Measurements from ENCODE around the gene GALNT12.

Gene GALNT12

DNA sequence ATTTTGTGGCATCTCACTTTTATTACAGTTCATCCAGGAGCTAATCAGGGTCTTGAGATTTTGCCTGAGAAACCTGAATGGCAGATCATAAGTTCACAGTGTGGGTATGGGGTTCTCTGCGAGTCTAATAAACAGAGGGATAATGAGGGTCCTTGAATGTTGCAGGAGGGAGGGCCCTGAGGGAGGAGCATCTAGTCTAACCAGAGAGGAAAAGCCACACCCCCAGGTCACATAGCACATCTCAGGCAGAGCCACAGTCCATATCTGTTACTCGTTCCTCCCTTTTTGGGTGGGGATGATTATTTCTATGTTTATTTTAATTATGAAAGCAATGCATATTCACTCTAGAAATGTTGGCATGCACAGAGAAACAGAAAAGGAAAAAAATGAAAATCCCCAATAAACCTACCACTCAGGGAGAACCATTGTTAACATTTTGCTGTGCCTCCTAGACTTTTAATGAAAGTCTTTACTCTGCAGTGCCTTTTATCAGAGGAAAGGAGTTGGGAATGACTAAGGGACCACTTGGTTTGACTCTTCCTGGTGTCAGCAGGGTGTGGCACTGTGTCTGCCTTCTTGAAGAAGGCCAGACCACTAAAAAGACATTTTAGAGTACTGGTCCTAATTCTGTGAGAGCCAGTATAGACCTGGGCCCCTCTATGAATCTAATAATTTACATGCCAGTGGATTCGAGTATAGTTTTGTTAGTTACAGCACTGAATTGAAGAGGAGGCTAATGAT, 2.8 kb downstream of the GALNT12 start:
- in situ Hi-C loops (cut with HindIII; ENCODE audit: low pct_unique_long_range_greater_than_20kb, low sequenced_read_pairs): no loop called here

DNA sequence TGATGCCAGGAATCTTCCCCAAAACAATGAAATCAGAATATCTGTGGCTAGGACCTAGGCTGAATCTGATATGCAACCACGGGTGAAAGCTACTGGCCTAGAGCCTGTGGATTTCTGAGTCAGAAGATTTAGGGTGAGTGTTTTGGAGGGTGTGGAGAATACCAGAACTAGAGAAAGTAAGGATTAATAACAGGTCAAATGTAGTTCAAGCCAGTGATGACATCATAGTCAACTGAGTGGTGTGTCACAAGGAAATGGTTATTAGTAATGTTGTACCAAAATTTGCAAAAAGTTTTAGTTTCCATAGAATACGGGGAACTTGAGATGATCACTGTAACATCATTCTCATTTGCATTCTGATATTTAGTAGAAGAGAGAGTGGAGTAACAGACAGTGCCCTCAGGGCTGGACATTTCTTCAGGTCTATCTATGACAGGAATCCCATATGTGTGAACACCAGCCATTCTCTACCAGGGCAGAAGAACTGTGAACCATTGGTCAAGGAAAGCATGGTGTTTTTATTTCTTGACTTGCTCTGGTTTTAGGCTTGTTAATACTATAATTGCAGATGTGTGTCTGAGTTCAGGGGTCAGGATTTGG, 3.7 kb downstream of the GALNT12 start:
- DNase-seq (ENCODE audit: low read depth in 1 of 2, low spot score in 1 of 2): no peak
- no peak for TF ChIP-seq JUND (IDR thresholded peaks at IDR 0.05; ENCODE audit: low read depth)
- in situ Hi-C loops (cut with HindIII; ENCODE audit: low pct_unique_long_range_greater_than_20kb, low sequenced_read_pairs): no loop called here

More for the DNA sequence above, 2.8 kb downstream of the GALNT12 start:
- TF ChIP-seq JUND (IDR thresholded peaks at IDR 0.05; ENCODE audit: low read depth): no peak
- DNase-seq (ENCODE audit: low read depth in 1 of 2, low spot score in 1 of 2): no peak

DNA sequence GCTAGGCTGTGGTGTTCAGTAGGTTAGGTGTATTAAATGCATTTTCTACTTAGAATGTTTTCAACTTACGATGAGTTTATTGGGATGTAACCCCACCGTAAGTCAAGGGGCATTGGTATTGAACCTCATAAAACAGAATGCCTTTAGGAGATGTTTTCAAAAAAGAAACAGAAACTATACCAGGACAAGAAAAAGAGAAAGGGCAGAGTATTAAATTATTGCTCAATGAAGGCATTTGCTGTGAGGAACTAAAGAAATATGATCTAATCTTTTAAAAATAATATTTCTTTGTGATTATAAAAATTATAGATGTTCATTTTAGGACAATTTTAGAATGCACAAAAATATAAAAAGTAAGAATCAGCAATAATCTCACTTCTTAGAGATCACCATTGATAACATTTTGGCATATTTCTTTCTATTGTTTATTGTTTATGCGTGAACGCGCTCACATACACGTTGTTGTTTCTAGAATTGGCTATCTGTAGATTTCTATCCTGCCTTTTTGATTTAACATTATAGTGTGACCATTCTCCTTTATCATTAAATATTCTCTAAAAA, 8.0 kb downstream of the GALNT12 start:
- in situ Hi-C loops (cut with HindIII; ENCODE audit: low pct_unique_long_range_greater_than_20kb, low sequenced_read_pairs): no loop called here
- TF ChIP-seq JUND (IDR thresholded peaks at IDR 0.05; ENCODE audit: low read depth): no peak

DNA sequence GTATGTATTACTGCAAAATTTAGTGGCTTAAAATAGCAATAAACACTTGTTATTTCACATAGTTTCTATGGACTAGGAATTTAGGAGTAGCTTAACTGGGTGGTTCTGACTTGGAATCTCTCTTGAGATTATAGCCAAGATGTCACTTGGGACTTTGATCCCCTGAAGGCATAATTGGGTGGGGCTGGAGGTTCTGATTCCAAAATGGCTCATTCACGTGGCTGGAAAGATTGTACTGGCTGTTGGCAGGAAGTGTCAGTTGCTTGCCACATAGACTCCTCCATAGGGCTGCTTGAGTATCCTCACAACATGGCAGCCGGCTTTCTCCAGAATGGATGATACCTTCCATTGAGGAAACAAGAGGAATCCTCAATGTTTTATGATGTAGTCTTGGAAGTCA, 11.3 kb downstream of the GALNT12 start:
- no peak for TF ChIP-seq JUND (IDR thresholded peaks at IDR 0.05; ENCODE audit: low read depth)
- in situ Hi-C loops (cut with HindIII; ENCODE audit: low pct_unique_long_range_greater_than_20kb, low sequenced_read_pairs): no loop called here
- no peak for DNase-seq (ENCODE audit: low read depth in 1 of 2, low spot score in 1 of 2)

More for the DNA sequence above, 8.0 kb downstream of the GALNT12 start:
- no peak for DNase-seq (ENCODE audit: low read depth in 1 of 2, low spot score in 1 of 2)

DNA sequence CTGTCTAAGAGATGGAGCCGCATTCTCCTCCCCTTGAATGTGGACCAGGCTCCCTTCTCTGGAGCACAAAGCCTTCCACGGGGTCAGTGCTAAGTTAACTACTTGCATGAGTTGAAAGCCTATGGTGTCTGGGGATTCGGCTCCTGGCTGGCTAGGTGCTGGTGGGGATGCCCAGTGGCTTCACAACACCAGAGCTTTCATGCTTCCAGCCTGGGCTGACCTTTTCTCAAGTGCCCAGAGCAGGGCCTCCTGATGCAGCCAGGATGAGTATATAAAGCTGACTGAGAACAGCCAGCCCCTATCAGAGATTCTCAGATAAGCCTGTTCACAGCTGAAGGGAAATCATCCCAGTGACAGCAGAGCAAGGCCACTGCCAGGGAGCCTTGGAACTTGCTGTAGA, 11.8 kb downstream of the GALNT12 start:
- no peak for TF ChIP-seq JUND (IDR thresholded peaks at IDR 0.05; ENCODE audit: low read depth)
- in situ Hi-C loops (cut with HindIII; ENCODE audit: low pct_unique_long_range_greater_than_20kb, low sequenced_read_pairs): no loop called here

DNA sequence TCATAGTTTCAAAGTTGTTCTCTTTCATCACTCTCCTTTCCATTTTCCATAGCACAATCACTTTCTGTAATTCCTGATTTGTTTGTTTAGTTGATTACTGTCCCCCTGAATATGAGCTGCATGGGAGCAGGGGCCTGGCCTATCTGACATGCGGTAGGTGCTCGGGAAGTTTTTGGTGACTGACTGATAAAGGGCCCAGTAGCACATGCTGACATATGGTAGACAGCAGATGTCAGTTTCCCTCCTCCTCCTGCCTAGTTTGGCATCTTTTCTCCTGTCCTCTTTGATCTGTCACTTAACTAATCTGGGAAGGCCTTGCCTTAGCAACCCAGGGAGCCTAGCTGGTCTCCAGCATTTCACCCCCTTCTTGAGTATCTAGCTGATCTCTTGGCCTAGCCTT, 14.4 kb downstream of the GALNT12 start:
- no peak for DNase-seq (ENCODE audit: low read depth in 1 of 2, low spot score in 1 of 2)
- in situ Hi-C loops (cut with HindIII; ENCODE audit: low pct_unique_long_range_greater_than_20kb, low sequenced_read_pairs): no loop called here
- no peak for TF ChIP-seq JUND (IDR thresholded peaks at IDR 0.05; ENCODE audit: low read depth)

More for the DNA sequence above, 11.8 kb downstream of the GALNT12 start:
- no peak for DNase-seq (ENCODE audit: low read depth in 1 of 2, low spot score in 1 of 2)

DNA sequence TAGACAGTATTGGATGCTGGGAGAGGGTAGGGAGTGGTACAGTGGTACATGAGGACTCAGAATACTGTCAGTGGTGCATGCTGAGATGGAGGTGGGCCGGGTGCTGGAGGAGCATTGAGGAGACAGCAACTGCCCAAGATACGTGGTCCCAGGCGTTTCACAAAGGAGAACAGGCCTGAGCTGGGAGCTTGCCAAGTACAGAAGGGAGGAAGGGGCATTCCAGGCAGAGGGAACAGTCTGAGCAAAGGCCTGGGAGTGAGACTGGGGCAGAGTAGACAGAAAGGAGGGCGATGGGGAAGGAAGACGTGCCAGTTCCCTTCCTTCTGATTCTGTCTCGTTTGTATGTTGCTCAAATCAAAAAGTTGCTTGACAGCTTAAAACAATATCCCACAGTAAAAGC, 15.2 kb downstream of the GALNT12 start:
- no peak for TF ChIP-seq JUND (IDR thresholded peaks at IDR 0.05; ENCODE audit: low read depth)
- in situ Hi-C loops (cut with HindIII; ENCODE audit: low pct_unique_long_range_greater_than_20kb, low sequenced_read_pairs): no loop called here

DNA sequence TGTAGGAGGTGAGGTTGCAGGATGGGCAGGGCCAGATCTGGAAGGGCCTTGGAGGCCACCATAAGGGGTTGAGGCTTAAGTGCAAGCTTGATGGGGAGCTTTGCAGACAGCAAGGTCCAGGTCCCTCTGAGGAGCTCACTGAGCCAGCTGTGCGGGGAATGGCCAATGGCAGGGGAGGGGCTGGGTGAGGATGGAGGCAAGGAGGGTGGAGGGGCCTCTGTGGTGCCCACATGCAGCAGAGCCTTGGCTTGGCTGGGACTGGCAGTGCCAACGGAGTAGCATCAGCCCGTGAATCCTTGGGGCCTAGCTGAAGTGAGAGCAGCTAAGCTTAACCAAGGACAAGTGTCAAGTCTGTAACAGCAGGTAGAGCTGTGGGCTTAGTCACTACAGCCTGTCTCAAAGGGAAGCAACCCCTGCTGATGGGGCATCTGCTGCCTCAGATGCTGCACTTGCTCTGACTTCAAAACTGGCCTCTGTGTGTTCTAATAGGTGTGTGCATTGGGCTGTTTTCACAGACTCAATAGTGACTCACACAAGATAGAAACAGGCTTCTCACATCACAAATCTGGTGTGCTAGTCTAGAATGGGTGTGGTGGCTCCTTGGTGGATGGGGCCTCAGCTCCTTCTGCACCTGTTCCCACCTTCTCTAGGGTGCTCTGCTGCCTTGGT, 16.3 kb downstream of the GALNT12 start:
- TF ChIP-seq JUND (IDR thresholded peaks at IDR 0.05; ENCODE audit: low read depth): no peak
- in situ Hi-C loops (cut with HindIII; ENCODE audit: low pct_unique_long_range_greater_than_20kb, low sequenced_read_pairs): no loop called here
- DNase-seq (ENCODE audit: low read depth in 1 of 2, low spot score in 1 of 2): no peak

More for the DNA sequence above, 15.2 kb downstream of the GALNT12 start:
- DNase-seq (ENCODE audit: low read depth in 1 of 2, low spot score in 1 of 2): no peak

DNA sequence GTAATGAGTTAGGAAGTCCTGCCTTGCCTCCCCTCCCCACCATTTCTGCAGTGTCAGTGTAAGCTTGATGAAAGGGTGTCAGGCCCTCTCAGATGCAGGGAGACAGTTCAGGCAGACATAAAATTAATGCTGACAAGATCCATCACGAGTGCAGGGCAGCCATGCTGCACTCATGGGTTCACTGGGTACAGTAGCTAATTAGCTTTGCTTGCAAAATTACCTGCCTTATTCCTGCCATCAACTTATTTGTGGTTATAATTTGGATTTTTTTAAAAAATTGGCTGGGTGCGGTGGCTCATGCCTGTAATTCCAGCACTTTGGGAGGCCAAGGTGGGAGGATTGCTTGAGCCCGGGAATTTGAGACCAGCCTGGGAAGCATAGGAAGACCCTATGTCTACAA, 17.9 kb downstream of the GALNT12 start:
- in situ Hi-C loops (cut with HindIII; ENCODE audit: low pct_unique_long_range_greater_than_20kb, low sequenced_read_pairs): no loop called here
- TF ChIP-seq JUND (IDR thresholded peaks at IDR 0.05; ENCODE audit: low read depth): no peak
- no peak for DNase-seq (ENCODE audit: low read depth in 1 of 2, low spot score in 1 of 2)

DNA sequence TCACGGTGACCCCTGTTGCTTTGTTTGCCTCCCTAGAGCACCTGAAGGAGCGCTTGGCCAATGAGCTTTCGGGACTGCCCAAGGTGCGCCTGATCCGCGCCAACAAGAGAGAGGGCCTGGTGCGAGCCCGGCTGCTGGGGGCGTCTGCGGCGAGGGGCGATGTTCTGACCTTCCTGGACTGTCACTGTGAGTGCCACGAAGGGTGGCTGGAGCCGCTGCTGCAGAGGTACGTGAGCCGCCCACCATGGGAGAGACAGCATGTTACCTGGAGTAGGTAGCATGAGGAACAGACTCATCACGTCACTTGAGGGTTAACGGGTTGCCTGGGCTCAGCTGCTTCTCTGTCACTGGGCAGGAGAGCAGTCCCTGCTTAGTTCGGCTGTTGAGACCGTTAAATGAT, 19.2 kb downstream of the GALNT12 start:
- in situ Hi-C loops (cut with HindIII; ENCODE audit: low pct_unique_long_range_greater_than_20kb, low sequenced_read_pairs): no loop called here
- TF ChIP-seq JUND (IDR thresholded peaks at IDR 0.05; ENCODE audit: low read depth): no peak

DNA sequence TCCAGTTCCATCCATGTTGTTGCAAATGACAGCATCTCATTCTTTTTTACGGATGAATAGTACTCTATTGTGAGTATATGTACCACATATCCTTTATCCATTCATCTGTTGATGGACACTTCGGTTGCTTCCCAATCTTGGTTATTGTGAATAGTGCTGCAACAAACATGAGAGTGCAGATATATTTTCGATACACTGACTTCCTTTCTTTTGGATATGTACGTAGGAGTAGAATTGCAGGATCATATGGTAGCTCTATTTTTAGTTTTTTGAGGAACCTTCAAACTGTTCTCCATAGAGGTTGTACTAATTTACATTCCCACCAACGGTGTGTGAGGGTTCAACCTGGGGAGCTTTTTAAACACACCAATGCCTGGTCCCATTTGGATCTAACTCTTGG, 22.3 kb downstream of the GALNT12 start:
- in situ Hi-C loops (cut with HindIII; ENCODE audit: low pct_unique_long_range_greater_than_20kb, low sequenced_read_pairs): no loop called here
- no peak for TF ChIP-seq JUND (IDR thresholded peaks at IDR 0.05; ENCODE audit: low read depth)
- no peak for DNase-seq (ENCODE audit: low read depth in 1 of 2, low spot score in 1 of 2)

More for the DNA sequence above, 19.2 kb downstream of the GALNT12 start:
- DNase-seq (ENCODE audit: low read depth in 1 of 2, low spot score in 1 of 2): no peak

DNA sequence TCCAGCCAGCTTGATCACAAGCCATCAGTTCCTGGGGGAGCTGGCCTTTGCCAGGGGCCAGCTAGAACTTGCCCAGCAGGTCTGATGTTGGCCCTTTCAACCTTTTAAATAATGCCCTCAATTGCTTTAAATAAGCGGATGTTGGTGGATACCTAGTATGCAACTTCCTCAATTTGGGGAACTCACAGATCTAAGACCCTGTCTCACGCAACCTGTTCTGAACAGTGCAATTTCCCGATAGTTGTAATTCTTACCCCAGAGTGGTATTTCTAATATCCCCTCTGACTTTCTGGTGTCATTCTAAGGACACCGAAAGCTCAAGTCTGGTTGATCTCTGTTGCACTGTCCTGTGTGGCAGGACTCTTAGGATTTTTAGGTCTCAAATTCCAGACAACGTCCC, 23.1 kb downstream of the GALNT12 start:
- TF ChIP-seq JUND (IDR thresholded peaks at IDR 0.05; ENCODE audit: low read depth): no peak
- DNase-seq (ENCODE audit: low read depth in 1 of 2, low spot score in 1 of 2): no peak
- in situ Hi-C loops (cut with HindIII; ENCODE audit: low pct_unique_long_range_greater_than_20kb, low sequenced_read_pairs): no loop called here

DNA sequence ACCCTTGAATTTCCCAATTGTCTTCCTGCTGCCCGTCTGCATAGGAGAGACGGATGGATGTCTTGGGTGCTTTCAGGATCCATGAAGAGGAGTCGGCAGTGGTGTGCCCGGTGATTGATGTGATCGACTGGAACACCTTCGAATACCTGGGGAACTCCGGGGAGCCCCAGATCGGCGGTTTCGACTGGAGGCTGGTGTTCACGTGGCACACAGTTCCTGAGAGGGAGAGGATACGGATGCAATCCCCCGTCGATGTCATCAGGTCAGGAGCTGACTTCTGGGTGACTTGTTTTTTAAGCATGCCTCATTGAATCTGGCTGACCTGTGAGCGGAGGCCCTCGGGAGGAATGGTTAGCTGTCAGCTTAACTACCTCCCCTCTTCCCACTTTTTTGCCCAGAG, 24.2 kb downstream of the GALNT12 start:
- TF ChIP-seq JUND (IDR thresholded peaks at IDR 0.05; ENCODE audit: low read depth): no peak
- DNase-seq (ENCODE audit: low read depth in 1 of 2, low spot score in 1 of 2): no peak
- in situ Hi-C loops (cut with HindIII; ENCODE audit: low pct_unique_long_range_greater_than_20kb, low sequenced_read_pairs): no loop called here
